Endothelial cell of hepatic sinusoid (primary cell): Measurements from ENCODE around the gene TXNDC2.

Source experiments
- in situ Hi-C: cut with HindIII; loops from 2 replicates; pipeline ENCODE4 v1.10.0; 2017; ENCODE audit warnings: low sequenced_read_pairs

The TXNDC2 gene

DNA sequence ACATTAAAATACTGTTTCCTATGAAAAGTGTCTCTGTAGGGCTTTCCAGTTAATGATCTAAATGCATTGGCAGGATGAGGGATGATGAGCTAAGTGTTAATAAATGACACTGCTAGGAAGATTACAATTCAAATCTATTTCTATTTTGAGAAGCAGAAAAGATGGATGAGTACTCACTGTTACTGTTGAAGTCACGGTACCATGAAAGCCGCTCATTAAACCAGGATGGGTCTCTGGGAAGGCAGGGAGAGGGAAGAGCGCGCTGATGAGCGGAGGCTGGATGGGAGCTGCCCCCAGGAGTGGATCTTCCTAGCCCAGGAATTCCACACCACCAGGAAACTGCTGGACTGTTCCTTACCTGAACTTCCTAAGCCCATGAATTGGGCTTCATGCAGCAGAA is 27.1 kb upstream of the TXNDC2 start:
- in situ Hi-C loops = loop anchor here (5.0 kb wide), 1 partner anchor 49 kb away; no protein-coding TSS in a partner anchor

DNA sequence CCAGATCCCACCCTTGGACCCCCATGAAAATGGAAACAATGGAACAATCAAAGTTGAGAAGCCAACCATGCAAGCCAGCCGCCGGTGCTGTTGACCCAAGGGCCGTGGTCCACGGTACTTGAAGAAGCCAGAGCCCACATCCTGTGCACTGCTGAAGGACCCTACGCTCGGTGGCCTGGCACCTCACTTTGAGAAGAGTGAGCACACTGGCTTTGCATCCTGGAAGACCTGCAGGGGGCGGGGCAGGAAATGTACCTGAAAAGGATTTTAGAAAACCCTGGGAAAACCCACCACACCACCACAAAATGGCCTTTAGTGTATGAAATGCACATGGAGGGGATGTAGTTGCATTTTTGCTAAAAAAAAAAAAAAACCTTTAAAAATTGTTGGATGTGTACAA is 26.5 kb upstream of the TXNDC2 start:
- in situ Hi-C loops = loop anchor here (5.0 kb wide), 1 partner anchor 48 kb away; no protein-coding TSS in a partner anchor

DNA sequence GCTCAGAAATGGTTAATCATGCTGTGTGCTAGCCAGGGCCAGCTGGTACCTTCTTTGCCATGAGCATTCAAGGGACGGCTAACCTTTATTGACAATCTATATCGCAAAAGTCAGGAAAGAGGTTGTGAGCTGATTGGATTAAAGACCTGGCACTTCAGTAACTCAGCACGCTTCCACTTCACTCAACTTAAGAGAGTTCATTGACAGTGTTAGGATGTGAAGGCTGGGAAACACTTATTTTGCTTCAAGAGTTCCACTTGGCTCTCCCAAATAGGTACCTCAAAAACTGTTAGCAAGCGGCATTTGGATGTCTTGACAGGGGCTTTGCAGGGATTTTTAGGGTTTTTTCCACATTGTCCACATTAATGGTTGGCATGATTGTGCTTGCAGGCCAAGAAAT is 25.1 kb upstream of the TXNDC2 start:
- in situ Hi-C loops = no loop called here

DNA sequence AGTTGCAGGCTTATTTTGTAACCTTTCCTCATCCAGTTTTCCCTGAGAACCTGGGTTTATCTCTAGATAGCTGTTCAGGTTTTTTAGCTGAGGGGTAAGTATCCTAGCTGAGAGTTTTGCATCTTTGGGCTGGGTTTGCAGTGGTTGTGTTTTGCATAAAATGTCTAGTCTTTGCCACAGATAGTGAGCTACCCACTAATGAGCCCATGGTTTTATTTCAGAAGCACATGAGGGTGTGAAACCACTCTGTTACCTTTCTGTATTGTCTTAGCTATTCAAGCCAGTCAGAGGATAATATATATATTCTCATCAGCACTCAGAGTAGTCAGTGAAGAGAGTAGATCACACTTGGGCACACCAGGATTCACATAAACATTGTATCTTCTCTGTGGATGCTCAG is 24.6 kb upstream of the TXNDC2 start:
- in situ Hi-C loops = no loop called here

DNA sequence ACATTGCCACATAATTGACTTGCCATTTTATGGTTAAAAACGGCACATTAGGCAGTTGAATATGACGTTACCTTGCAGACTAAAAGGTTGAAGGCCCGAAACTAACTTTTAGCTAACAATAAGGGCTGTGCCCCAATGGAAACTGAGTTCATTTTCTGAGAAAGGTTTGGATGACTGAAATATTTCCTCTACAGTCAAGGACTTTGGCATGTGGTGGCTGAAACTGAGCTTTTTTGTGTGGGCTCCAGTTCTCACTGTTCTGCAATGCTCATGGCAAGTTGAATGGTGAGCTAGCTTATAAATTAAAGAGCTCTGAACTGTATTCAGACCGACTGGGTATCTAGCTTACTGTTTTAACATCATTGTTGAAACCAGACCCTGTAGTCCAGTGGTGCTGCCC is 23.8 kb upstream of the TXNDC2 start:
- in situ Hi-C loops = no loop called here

DNA sequence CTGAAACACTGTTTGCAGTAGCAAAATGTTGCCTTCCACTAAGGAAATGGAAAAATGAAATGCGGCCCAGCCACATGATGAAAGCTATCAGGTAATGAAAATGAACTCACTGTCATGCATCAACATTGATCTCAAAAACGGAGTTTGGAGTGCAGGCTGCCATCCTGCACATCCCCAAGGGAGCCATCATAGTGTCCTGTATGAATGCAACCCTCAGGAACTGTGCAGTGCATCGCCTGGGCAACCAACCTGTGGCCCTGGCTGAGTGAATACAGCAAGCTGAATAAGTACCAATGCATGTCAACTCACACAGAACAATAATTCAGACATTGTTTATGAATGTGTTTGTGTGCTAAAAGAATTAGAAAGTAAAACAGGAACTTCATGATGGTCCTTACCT is 23.1 kb upstream of the TXNDC2 start:
- in situ Hi-C loops = no loop called here

DNA sequence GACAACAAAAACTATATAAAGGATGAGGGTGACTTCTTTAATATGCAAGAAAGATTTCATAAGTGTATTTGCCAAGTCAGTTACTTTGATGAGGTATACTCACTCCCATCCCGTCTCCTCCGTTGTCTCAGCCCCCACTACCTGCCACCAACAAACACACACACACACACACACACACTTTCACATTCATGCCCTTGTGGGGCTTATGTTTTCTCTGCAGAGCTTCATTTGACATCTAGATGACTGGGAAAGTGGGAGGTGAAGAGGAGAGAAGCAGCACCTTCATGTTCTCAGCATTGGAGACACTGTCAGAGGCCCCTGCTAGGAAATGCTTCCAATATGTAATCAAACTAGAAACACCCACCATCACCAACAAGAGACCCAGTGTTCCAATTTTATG is 22.5 kb upstream of the TXNDC2 start:
- in situ Hi-C loops = no loop called here

DNA sequence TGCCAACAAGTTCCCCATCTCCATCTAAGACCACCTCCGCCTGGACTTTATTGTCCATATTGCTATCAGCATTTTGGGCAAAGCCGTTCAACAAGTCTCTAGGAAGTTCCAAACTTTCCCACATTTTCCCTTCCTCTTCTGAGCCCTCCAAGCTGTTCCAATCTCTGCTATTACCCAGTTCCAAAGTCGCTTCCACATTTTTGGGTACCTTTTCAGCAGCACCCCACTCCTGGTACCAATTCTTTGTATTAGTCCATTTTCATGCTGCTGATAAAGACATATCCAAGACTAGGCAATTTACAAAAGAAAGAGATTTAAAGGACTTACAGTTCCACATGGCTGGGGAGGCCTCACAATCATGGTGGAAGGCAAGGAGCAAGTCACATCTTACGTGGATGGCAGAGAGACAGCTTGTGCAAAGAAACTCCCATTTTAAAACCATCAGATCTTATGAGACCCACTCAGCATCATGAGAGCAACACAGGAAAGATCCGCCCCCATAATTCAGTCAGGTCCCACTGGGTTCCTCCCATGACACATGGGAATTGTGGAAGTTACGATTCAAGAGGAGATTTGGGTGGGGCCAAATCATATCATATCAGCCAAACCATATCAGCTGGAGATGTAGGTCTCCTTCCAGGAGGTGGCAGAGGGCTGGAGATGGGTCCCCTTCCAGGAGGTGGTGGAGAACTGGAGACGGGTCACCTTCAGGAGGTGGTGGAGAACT is 19.8 kb upstream of the TXNDC2 start:
- in situ Hi-C loops = loop anchor here (5.0 kb wide), 1 partner anchor 54 kb away; no protein-coding TSS in a partner anchor

DNA sequence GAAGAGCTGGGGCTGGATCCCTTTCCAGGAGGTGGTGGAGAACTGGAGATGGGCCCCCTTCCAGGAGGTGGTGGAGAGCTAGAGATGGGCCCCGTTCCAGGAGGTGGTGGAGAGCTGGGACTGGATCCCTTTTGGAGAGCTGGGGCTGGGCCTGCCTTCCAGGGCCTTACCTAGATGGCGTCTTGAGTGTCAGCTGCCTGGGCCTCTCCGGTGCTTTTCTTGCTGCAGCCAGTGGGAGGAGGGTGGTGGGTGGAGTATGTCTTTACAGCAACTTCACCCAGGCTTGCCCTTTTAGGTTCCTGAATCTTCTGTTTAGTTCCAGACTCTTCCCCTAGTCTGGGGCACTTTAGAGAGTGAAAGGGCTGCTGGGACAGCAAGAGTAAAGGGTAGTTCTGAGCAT is 19.1 kb upstream of the TXNDC2 start:
- in situ Hi-C loops = loop anchor here (5.0 kb wide), 1 partner anchor 54 kb away; no protein-coding TSS in a partner anchor

DNA sequence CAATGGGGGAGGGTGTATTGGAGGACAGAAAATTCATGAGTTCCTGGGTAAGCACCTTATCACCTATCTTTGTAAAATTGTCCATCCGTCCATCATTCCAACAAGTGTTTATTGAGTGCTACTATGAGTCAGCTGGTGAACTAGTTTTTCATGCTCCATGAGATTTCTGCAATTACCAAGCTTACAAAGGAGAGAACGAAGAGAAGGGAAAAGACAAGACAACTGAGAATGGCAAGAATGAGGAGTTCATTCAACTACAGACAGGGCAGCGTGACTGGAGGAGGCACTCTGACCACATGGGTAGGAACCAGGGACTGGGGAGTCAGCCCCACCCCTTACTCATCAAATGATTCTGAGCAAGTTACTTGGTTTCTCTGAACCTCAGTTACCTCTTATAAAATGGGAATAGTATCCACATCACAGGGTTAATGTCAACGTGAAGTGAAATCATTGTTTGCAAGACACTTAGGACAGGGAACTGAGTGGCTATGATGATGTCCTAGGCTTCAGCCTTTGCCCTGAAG is 18.6 kb upstream of the TXNDC2 start:
- in situ Hi-C loops = loop anchor here (5.0 kb wide), 1 partner anchor 55 kb away; no protein-coding TSS in a partner anchor

DNA sequence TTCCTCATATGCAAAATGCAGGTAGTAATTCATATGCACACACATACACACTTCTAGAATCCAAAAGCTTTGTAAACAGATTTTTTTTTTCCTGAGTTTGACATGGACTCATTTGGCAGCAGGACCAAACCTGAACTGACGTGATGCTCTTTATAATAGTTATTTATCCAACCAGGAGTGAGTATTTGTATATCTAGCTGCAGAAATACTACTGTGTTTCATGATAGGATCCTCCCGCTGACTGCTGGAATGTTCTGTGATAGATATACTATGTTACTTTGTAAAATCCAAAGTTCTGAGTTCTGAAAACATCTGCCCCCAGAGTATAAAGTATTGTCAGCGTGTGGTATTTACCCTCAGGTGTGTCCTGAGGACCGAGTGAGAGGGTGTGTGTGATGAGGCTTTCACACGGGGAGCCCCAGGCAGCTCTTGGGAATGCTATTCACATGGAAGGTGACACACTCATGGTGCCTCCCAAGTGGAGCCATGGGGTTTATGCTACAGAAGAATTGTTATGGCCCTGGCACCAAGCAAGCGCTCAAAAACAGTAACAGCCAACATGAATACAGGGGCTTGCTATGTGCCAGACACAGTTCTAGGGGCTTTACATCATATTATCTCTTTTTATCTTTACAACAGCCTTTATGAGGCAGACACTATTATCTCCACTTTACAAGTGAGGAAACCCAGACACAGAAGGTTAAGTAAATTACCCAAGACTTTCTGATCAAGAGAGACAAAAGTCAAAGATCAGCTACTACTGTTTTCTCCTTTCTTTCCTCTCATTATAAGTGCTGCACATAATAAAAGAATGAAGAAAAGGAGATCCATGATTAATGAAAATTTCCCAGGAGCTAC is 16.7 kb upstream of the TXNDC2 start:
- in situ Hi-C loops = loop anchor here (5.0 kb wide), 1 partner anchor 57 kb away; no protein-coding TSS in a partner anchor

DNA sequence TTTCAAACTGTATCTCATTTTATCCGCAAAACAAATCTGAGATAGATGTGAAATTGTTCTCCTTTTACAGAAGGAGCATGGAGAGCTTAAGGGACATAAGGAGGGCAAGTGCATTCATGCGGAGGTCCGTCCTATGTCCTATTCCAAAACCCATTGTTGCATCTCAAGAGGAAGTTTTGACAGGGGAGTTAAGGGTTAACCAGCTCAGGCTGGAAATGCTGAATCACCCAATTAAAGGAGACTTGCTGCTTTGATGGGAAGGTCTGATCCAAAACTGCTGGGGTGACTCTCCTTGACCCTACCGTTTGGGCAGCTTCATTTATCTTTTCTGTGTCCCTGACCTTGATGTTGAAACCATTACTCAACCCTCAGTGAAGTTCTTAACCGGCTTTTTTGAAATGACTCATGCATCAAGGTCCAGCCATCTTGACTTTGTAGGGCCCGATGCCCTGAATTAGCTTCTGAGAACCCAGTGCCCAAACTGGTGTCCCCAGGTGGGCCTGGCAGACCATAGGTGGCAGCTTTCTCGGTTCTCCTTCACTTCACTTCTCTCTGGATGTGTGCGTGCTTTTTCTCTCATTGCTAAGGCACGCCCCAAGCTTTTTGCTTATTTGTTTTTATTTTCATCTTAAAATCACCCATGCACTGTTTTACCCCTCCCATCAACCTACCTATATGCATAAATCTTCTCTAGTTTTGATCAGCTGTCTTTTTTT is 15.9 kb upstream of the TXNDC2 start:
- in situ Hi-C loops = loop anchor here (5.0 kb wide), 1 partner anchor 58 kb away; no protein-coding TSS in a partner anchor

DNA sequence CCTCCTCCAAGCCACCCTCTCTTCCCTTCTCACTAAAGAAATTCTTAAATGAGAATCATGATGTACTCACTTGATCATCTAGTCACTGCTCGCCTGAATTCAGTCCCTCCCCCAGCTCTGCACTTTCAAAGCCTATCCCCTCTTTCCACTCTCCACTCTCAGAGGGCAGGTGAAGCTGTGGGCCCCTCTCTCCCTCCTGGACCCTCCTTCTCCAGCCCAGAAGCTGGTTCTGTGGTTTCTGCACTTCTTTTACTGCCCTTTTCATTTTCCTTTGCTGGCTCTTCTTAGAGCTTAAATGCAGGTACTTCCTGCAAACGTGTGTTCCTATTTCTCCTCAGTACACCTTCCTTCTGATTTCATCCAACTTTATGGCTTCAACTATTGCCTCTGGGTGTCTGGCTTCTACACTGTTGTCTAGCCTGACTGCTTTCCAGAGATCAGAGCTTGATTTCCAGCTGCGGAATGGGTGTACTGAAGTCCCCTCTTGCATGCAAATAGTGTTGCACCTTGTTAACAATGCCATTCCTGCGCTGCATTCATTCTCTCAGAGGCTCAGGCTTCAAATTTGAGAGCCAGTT is 15.3 kb upstream of the TXNDC2 start:
- in situ Hi-C loops = no loop called here

DNA sequence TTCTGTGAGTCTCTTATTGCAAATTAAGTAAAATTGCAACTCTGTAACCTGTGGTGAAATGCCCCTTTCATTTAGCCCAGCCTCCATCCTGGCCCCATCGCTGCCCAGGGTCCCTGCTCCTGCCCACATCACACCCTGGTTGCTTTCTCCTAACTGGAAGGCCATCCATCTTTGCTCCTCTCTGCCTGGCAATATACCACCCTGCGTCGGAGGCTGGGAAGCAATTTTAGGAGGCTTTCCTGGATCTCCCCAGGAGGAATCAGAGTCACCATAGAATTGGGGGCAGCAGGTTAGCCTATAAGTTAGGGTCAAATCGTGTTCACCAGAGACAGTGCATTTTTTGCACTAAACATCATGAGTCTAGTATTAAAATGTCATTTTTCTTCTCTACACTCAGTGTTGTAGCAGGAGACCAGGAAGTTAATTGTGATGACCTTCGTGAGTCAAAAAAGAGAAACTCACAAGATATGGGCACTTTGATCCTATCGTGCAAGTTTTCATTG is 14.5 kb upstream of the TXNDC2 start:
- in situ Hi-C loops = no loop called here

DNA sequence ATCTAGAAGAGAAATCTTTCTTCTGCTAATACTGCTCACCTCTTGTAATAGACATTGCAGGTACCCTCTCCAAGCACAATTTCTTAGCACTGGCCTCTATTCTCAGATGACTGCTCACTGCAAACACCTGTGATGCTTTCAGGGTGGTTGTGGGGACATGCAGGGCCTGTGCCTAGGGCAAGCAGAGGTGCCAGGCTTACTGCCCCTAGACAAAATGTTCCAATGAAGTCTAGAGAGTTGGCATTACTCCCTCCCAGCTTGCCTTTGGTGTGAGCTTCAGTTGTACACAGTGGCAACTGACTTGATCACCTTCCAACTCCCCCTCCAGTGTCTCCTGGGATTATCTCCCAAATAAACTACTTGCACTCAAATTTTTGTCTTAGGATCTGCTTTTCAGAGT is 12.9 kb upstream of the TXNDC2 start:
- in situ Hi-C loops = no loop called here

DNA sequence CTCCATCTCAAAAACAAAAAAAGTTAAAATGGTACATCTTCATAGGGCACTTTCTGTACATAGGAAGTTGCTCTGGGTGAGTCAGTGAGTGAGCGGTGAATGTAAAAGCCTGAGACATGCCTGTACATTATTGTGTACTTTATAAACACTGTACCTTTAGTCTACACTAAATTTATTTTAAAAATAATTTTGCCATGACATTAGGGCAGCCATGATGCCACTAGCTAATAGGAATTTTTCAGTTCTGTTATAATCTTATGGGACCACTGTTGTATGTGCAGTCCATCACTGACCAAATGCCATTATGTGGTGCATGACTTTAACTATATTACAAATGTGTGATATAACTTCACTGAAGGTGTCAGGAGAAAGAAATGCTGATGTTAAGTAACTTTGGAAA is 11.0 kb upstream of the TXNDC2 start:
- in situ Hi-C loops = no loop called here

DNA sequence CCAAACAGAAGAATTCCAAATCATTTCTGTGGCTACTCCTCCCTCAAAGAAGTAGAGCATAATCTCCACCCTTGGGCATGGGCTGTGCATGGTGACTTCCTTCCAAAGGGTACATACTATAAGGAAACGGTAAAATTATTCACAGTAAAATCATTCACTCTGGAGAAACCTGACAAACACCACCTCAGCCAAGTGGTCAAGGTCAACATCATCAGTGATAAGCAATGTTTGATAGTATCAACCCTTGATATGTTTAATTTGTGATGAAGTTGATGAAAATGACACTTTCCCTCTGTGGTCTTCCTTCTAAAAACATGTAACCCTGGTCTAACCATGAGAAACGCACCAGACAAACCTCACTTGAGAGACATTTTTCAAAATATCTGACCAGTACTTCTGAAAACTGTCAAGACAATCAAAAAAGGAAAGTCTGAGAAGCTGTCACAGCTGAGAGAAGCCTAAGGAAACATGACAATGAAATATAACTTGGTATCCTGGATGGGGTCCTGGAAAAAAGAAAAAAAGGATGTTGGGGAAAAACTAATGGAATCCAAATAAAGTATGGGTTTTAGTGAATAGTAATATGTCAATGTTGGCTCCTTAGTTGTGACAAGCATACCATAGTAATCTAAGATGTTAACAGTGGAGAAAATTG is 9.4 kb upstream of the TXNDC2 start:
- in situ Hi-C loops = no loop called here

DNA sequence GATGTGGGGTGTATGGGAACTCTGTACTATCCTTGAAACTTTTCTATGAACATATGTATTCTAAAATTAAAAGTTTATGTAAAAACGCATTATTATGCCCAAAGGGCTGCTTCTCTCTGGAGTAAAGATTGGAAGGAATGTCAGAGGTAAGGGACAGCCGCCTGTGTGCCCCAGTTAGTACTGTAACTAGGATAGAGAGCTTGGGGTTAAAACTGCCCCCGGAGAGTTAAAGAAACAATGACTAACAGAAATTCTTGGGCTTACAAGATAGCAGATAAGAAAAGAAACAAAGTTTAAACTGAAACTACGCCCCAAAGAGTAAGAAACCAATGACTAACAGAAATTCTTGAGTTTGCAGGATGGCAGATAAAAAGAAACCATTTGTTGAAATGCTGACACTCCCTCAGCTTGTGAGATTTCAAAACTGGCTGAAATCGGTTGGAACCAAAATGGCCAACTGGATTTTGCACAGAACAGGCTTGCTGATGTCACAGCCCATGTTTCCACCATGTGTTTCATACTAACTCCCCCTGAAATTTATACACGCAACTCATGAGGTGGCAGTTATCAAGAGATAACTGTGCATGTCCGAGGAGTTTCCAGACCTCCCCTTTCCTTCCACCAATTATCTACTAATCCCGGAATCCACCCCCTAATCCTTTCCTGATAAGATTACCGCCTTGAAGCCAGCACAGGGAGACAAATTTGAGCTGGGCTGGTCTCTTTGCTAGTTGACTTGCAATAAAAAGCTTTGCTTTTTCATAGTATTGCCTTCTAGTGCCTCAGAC is 8.7 kb upstream of the TXNDC2 start:
- in situ Hi-C loops = no loop called here

DNA sequence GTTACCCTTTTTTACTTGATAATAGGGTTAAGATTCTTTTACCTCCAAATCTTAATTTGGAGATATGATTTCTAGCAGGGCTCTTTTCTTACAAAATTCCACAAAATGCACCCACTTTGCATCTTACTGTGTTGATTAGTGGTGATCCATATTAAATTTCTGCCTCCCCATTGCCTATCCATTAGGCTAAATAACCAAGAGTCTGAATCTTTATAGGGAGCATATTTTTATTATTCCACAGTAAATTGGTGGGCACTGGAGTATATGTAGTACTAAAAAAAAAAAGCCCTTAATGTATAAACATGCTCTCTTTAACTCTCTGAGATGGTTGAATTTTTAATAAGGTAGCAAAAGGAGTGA is 8.1 kb upstream of the TXNDC2 start:
- in situ Hi-C loops = no loop called here
